Stimulated activated CD4-positive, alpha-beta T cell treated with anti-CD3 and anti-CD28 coated beads, Interleukin-12 subunit alpha, Interleukin-12 subunit beta, amount 100 ng/mL, for 24 hours (primary cell): ENCODE results near the gene PIM2.

Experiments
- DNase-seq, 2 experiments: peaks; one replicate each; pipeline ENCODE4 v3.0.0-alpha.2; 2020; ENCODE audit warnings: low read depth in 2 of 2

Gene PIM2

DNA sequence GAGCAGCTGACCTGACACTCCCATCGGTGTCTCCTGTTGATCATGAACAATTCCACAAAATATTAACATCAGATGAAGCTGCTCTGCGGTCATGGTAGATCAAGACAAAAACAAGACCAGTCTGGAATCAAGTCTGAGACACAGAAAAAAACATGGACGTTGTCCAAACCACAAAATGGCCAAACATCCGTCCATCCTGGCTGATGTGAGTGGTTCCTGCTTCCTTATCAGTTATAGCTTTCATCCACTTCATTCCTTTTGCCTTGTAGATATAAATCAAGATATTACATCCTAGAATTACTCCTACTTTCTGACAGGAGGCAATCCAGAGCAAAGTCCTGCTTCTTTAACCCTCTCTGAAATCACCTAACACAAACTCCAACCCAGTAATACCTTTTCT is 54.6 kb downstream of the PIM2 start:
- no peak for DNase-seq
